DND-41 (cell line): ENCODE data around the gene TEX38.

ENCODE experiments used
- ATAC-seq: fragments of 200-7000 bp; cut with Tn5 transposase; 3 replicates; pipeline ENCODE4 v1.9.1; 2021; ENCODE audit warnings: low read depth; ENCODE audit not compliant: insufficient read depth
- DNase-seq: peaks from one replicate; pipeline ENCODE4 v3.0.0-alpha.2; 2020
- H2AFZ ChIP-seq: 2 replicates; pipeline ENCODE4 v1.6.0; 2012; ENCODE audit warnings: low read depth, low read length
- H3K27ac ChIP-seq: 2 replicates; pipeline ENCODE4 v1.5.1; 2012; ENCODE audit warnings: low read length, inconsistent platforms
- H3K27me3 ChIP-seq: fragments of 200-600 bp; sonication (generic); 2 replicates; pipeline ENCODE4 v1.6.0; 2012; ENCODE audit warnings: low read length, mild to moderate bottlenecking, inconsistent platforms; ENCODE audit not compliant: insufficient read depth, poor library complexity
- H3K36me3 ChIP-seq: 2 replicates; pipeline ENCODE4 v1.5.1; 2012; ENCODE audit warnings: low read length, inconsistent platforms; ENCODE audit not compliant: insufficient read depth
- H3K4me1 ChIP-seq: 2 replicates; pipeline ENCODE4 v1.5.1; 2012; ENCODE audit warnings: mild to moderate bottlenecking, low read length; ENCODE audit not compliant: insufficient read depth
- H3K4me2 ChIP-seq: 2 replicates; pipeline ENCODE4 v1.6.0; 2012; ENCODE audit warnings: mild to moderate bottlenecking, moderate library complexity, low read length, inconsistent platforms; ENCODE audit not compliant: insufficient read depth
- H3K4me3 ChIP-seq, 2 experiments: fragments of 200-600 bp in 1 of 2; shearing (Covaris generic) in 1 of 2; 2 replicates each; pipeline ENCODE4 v1.5.1; 2012 to 2016; ENCODE audit warnings: inconsistent platforms in 2 of 2, low read length in 2 of 2, mild to moderate bottlenecking in 2 of 2, low read depth in 1 of 2, moderate library complexity in 1 of 2
- H3K79me2 ChIP-seq: 2 replicates; pipeline ENCODE4 v1.6.0; 2012; ENCODE audit warnings: low read length, inconsistent platforms; ENCODE audit not compliant: insufficient read depth
- H3K9ac ChIP-seq: 2 replicates; pipeline ENCODE4 v1.6.0; 2012; ENCODE audit warnings: low read depth, mild to moderate bottlenecking, inconsistent platforms, low read length, moderate library complexity
- H3K9me3 ChIP-seq: 2 replicates; pipeline ENCODE4 v1.5.1; 2012; ENCODE audit warnings: low read length, moderate library complexity, mild to moderate bottlenecking, inconsistent platforms; ENCODE audit not compliant: insufficient read depth, severe bottlenecking
- H4K20me1 ChIP-seq: 2 replicates; pipeline ENCODE4 v1.6.0; 2012; ENCODE audit warnings: low read length; ENCODE audit not compliant: insufficient read depth
- CTCF ChIP-seq: IDR thresholded peaks from 2 replicates; pipeline ENCODE4 v1.5.1; 2012; ENCODE audit warnings: borderline replicate concordance, low read length, moderate library complexity, mild to moderate bottlenecking; ENCODE audit not compliant: poor library complexity, severe bottlenecking; ENCODE audit errors: extremely low read depth
- EZH2 ChIP-seq: IDR thresholded peaks from 3 replicates; pipeline ENCODE4 v1.6.1; 2012; ENCODE audit warnings: borderline replicate concordance, low read depth, mild to moderate bottlenecking, moderate library complexity, low read length, inconsistent platforms; ENCODE audit not compliant: severe bottlenecking

Gene TEX38

GRCh38 chr1:46671554-46671953, at the start of gene TEX38:
TEX38 (plus strand) TSS chr1:46671854; CDS start chr1:46671935, 81 bp downstream.
- ATAC-seq (no peak), DNase-seq (no peak)
- Histone ChIP-seq H4K20me1 (no peaks in the 10 kb centered on the region), H3K9ac (no peak within 1 kb of the TSS), H2AFZ (no peak within 1 kb of the TSS), H3K4me1 (peaks cover 15% of the 10 kb centered on the region), H3K9me3 (no peaks in the 10 kb centered on the region), H3K4me2 (no peak within 1 kb of the TSS), H3K27ac (no peak within 1 kb of the TSS), H3K4me3 (no peak within 1 kb of the TSS), H3K79me2 (peaks cover 11% of the 10 kb centered on the region), H3K36me3 (peaks cover 31% of the 10 kb centered on the region), H3K27me3 (no peaks in the 10 kb centered on the region)
- TF ChIP-seq EZH2 (no peak), CTCF (no peak)

GRCh38 chr1:46621930-46622329, 49.7 kb upstream of the TEX38 start:
- H3K9ac ChIP-seq, result no peak overlapping the region
- H3K4me2 ChIP-seq, result no peak overlapping the region
- no peak for ATAC-seq
- H3K27me3 ChIP-seq, result peaks cover 4% of the 10 kb centered on the region
- H3K79me2 ChIP-seq, result no peaks in the 10 kb centered on the region
- no peak overlapping the region for H3K27ac ChIP-seq
- H3K36me3 ChIP-seq, result no peaks in the 10 kb centered on the region
- no peak overlapping the region for H2AFZ ChIP-seq
- H3K9me3 ChIP-seq, result no peaks in the 10 kb centered on the region
- no peak for DNase-seq
- TF ChIP-seq CTCF (no peak), EZH2 (no peak)
- H4K20me1 ChIP-seq, result no peaks in the 10 kb centered on the region
- peaks cover 3% of the 10 kb centered on the region for H3K4me1 ChIP-seq
- no peak overlapping the region for H3K4me3 ChIP-seq

- Histone ChIP-seq H3K9ac (no peak overlapping the region), H3K27me3 (peaks cover 4% of the 10 kb centered on the region), H3K36me3 (no peaks in the 10 kb centered on the region), H3K79me2 (no peaks in the 10 kb centered on the region), H2AFZ (no peak overlapping the region), H3K9me3 (no peaks in the 10 kb centered on the region), H3K4me3 (no peak overlapping the region), H3K27ac (no peak overlapping the region), H3K4me2 (no peak overlapping the region), H3K4me1 (no peaks in the 10 kb centered on the region), H4K20me1 (no peaks in the 10 kb centered on the region)
- ATAC-seq (0 out of 3 replicates have a peak, but pooled peaks have one; percentile 29), DNase-seq (no peak)
- TF ChIP-seq CTCF (peak; percentile 54), EZH2 (no peak)
These were observed 49.3 kb upstream of the TEX38 start for GRCh38 chr1:46622344-46622743.
